Breast epithelium (tissue), 3 donors: ENCODE measurements around the gene RAP2A.

Experiments
- POLR2A ChIP-seq: fragments of 450-650 bp; IDR thresholded peaks from one replicate; pipeline ENCODE4 v1.6.1; 2016; ENCODE audit warnings: antibody characterized with exemption, mild to moderate bottlenecking, moderate library complexity
- TF ChIP-seq, protein P1 (sequence below), 3 donors: fragments of 450-650 bp; IDR thresholded peaks; one replicate each; pipeline ENCODE4 v1.5.1; 2016 to 2017; ENCODE audit warnings: antibody characterized with exemption in 3 of 3, mild to moderate bottlenecking in 3 of 3, moderate library complexity in 3 of 3

DNA sequence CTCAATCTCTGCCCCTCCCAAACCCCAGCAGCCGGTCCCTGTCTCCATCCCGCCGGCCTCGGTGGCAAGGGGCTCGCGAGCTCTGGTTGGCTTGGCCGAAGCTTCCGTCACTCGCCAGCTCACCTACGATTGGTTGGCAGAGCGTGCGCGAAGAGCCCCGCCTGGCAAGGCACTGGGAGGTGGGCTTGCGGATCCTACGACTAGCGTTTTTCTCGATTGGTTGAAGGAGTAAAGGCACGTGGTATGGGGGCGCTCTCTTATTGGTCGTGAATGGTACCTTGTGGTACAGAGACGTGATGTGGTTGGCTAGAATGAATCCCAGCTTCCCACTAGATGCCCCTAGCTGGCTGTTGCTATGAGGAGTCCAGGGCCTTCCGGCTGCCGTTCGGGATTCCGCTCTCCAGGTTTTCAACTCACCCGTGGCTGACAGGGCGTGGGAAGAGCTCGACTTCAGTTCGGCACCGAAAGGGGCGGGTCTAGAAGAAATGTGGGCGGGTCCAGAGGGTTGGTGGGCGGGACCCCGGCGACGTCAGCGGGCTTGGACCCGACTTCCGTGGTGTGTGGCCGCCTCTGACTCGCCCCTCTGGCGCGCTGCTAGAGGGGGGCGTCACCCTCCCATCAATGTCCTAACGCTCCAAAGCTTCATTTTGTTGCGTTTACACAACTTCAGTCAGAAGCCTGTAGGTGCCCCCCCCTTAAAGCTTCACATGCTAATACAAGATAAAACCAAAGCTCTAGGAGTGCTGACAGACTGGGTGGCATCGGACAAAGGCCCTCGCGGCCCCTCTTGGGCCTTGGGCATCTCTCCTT is 847 bp upstream of the RAP2A start:
- peak; percentile 22 for TF ChIP-seq POLR2A
- TF ChIP-seq, protein P1, sequence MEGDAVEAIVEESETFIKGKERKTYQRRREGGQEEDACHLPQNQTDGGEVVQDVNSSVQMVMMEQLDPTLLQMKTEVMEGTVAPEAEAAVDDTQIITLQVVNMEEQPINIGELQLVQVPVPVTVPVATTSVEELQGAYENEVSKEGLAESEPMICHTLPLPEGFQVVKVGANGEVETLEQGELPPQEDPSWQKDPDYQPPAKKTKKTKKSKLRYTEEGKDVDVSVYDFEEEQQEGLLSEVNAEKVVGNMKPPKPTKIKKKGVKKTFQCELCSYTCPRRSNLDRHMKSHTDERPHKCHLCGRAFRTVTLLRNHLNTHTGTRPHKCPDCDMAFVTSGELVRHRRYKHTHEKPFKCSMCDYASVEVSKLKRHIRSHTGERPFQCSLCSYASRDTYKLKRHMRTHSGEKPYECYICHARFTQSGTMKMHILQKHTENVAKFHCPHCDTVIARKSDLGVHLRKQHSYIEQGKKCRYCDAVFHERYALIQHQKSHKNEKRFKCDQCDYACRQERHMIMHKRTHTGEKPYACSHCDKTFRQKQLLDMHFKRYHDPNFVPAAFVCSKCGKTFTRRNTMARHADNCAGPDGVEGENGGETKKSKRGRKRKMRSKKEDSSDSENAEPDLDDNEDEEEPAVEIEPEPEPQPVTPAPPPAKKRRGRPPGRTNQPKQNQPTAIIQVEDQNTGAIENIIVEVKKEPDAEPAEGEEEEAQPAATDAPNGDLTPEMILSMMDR (IDR thresholded peaks at IDR 0.05), result peak in 1 of 3 donors; percentile 30
